Suppressor macrophage treated with lipopolysaccharide for 1 hour (primary cell): ENCODE data around the gene ACSL6.

Source experiments
- DNase-seq, 3 donors: peaks; one replicate each; pipeline ENCODE4 v3.0.0-alpha.2; 2020 to 2022

The ACSL6 gene

GRCh38 chr5:131998431-131999040 is 12.9 kb downstream of the ACSL6 start:
- DNase-seq: no peak

DNA sequence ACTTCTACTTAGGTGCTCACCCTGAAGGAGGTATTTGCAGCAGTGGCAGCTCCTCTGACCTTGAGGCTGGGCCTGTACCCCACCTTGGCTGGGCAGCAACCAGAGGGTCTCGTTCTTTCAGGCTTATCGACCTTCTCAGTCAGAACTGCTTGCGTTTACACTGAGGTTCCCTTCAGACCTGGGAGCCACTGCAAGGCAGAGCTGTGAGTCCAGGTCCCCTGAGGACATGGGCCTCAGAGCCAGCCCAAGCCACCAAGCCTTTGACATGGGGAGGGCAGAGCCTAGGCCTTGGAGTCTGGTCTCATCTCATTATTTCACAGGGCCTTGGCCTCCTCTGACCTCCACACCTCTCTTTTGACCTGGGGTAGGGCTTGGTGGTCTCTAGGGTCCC is 13.7 kb downstream of the ACSL6 start:
- DNase-seq: no peak

DNA sequence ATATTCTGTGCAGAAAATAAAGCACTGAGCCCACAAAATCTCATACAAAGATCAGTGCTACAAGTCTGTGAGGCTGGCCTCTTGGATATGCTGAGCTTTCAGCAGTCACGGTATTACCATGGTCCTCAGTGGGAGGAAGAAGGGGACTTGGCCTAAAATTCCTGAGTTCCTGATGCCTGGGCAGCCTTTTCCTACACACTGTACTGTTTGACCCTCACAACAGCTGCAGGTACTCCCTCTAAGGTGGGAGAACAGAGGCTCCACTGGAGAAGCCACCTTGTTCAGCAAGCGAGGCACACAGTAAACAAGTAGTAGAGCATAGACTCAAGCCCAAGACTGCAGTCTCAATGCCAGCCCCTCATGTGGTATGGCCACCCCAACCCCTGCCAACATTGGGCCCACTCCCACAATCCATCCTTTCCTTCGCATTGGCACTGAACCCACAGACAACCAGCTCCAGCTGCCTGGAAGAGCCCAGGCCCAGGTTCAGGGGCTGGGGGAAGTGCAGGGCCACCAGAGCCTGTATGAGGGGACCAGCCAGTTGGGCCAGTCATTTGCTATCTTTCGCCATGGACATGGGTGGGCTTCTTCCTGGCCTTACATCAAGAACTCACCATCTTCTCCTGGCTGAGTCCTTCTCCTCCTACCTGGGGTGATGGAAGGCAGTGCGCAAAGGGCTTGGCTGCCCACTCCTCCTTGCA is 14.3 kb downstream of the ACSL6 start:
- no peak for DNase-seq

DNA sequence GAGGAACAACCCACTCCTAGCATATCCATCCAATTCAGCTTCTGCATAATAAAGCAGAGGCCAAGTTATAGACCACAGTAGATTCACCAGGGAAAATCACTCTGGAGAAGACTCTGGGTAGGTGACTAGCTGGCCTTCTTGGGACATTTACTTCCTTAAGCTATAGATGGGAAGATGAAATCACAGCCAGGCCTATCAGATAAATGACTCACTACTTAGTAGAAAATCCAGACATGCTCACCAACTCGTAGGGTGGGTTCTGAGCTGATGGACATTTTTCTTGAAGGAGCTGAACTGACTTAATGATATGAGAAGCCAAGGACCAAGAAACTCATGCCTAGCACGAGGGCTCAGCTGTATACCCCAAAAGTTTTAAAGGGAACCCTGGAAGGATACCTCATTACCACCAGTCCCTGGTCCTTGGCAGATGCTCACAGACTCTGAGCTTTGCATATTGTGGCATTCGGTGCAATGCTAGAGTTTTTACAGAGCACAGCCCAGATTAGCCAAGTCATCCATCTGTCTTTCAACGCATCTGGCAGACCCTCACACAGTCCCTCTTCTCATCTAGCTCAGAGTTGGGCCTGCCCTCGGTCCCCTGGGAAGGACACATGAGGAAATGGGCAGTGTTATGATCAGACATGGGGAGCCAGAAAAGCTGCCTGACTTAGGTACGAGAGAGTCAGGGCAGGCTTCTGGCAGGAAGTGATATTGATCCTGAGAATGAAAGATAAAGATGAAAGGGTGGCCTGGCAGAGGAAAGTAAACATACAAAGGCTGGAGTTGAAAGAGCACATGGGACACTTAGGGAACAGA is 15.0 kb downstream of the ACSL6 start:
- DNase-seq: peak in 2 of 3 donors; percentile 14 to 30

DNA sequence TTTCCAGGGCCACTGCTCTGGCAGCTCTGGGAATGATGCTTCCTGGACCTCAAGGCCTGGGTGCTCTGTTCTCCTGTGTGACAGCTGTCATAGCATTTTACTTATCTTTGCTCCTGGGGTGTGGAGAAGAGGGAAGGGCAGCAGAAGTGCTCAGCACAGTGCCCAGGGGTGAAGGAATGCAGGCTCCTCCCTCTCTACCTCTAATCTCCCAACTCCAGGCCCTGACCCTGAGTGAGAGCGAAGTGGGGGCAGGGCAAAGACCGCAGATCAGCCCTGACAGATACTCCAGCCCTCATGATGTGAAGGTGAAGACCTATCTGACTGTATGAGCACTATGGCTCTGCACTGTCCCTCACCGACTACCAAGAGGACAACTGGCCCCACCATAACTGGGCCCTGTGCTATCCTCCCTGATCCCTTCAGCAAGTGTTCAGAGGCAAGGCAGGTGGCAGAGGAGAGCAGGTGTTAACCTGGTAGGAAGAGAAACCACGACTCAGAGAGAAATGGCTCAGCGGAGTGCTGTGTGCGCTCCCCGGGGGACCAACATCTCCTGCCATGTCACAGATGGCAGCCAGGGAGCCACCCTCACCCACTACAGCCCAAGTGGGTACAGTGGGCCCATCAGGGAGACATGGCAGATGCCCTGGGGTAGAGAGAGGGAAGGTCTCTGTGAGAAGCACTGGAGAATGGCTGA is 16.8 kb downstream of the ACSL6 start:
- DNase-seq: no peak

GRCh38 chr5:131994090-131994489 is 17.4 kb downstream of the ACSL6 start:
- no peak for DNase-seq

DNA sequence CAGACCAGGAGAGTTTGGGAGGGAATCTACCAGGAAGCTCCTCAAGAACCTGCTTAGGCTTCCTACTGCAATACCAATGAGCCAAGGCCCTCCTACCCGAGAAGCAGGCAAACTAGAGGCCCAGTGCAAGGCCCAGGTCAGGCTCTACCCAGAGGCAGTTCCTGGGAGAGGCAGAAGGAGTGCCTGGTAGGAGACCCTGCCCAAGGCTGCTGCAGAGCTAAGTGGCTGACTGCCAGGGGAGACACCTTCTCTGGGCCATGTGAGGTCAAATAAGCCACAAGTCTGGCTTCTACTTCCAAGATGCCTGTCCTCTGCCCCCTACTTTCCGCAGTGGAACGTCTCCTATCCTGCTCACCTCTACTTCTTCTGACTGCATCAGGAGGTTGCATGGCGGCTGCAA is 17.8 kb downstream of the ACSL6 start:
- DNase-seq: no peak

DNA sequence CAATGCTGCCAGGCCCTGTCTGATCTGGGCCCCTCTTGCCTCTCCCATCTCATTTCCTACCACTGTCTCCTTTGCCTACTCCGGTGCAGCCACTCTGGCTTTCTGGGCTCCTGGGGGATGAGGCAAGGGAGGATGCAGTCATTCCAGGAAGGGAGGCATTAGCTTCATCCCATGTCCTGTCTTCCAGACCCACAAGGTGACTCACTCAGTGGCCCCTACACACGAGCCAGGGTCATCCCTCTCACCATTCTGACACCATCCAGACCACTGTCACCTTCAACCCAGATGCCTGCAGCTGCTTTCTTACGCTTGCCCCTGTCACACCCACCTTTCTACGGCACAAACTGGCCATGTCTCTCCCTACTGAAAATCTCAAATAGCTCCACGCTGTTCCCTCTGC is 19.1 kb downstream of the ACSL6 start:
- no peak for DNase-seq

- no peak for DNase-seq
Observed at GRCh38 chr5:131991593-131992324, 19.7 kb downstream of the ACSL6 start.

GRCh38 chr5:131990716-131991115 is 20.7 kb downstream of the ACSL6 start:
- no peak for DNase-seq

GRCh38 chr5:131988601-131989000 is 22.9 kb downstream of the ACSL6 start:
- DNase-seq: no peak

DNA sequence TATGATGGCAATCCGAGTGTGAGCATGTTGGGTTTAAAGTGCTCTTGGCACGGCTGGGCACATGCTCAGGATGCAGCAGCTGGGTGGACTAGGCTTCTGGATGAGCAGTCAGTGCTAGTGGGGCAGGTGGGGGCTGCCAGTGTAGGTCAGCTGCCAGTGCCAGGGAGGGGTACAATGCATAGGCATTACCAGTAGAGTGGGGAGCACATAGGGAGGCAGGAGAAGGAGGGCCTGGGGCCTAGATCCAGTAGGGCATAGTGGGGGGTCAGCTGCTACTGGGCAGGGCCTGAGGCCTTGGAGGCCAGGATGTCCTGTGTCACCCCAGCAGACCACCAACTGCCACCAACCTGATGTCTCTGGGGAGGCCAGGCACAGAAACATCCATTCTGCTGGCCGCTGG is 24.2 kb downstream of the ACSL6 start:
- DNase-seq: no peak

- DNase-seq: no peak
Observed at GRCh38 chr5:131986161-131986912, 25.1 kb downstream of the ACSL6 start.

GRCh38 chr5:131984956-131985665 is 26.3 kb downstream of the ACSL6 start:
- DNase-seq: no peak

- DNase-seq: no peak
Observed at GRCh38 chr5:131983244-131983771, 28.1 kb downstream of the ACSL6 start.

DNA sequence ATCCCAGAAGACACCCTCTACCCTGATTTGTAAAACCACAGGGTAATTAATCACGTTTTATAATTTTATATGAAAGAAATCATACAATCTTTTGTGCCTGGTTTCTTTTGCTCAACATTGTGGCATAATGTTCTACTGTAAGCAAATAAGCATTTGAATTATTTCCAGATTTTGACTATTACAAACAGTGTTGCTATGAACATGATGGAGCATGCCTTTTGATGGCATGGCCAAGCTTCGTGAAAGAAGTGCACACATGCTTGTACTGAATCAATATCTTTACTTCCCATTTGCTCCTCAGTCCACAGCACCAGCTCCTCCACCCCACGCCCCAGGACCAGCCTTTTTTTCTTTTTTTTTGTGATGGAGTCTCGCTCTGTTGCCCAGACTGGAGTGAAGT is 29.9 kb downstream of the ACSL6 start:
- no peak for DNase-seq

DNA sequence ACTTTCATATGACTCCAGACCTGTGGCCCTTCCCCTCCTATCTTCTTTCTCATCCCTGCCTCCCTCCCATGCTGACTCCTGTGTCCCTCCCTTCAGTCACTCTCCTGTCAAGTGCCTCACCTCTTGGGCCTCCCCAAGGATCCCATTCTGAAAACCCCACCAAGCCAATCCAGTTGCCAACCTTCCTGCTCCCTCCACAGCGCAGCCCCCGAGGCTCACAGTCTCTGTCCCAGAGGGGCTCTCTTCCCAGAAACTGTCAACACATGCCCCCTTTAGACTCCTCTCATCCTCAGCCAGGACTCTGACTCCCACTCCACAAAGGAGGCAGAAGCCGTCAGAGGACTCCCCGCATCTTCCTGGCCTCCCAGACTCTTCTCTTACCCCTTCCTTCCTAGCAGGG is 30.8 kb downstream of the ACSL6 start:
- no peak for DNase-seq

- DNase-seq: no peak
Observed at GRCh38 chr5:131979816-131980215, 31.6 kb downstream of the ACSL6 start.

GRCh38 chr5:131977212-131977604 is 34.2 kb downstream of the ACSL6 start:
- peak in 2 of 3 donors; percentile 21 to 26 for DNase-seq

GRCh38 chr5:131976414-131977211 is 34.8 kb downstream of the ACSL6 start:
- DNase-seq: no peak
